Prostate gland (tissue), 2 donors: ENCODE results near the gene ADAMTSL1.

ENCODE experiments used
- POLR2AphosphoS5 ChIP-seq: sonication (generic); formaldehyde crosslinking; IDR thresholded peaks from one replicate; pipeline ENCODE4 v1.6.1; 2017; ENCODE audit warnings: antibody characterized with exemption
- TF ChIP-seq, protein P1 (sequence below), 4 experiments: fragments of 200-600 bp in 2 of 4; fragments of 450-650 bp in 2 of 4; sonication (generic) in 2 of 4; IDR thresholded peaks; 1 replicate in 3 of 4; 2 replicates in 1 of 4; pipeline ENCODE4 v1.5.1; 2016 to 2019; ENCODE audit warnings: antibody characterized with exemption in 4 of 4, mild to moderate bottlenecking in 2 of 4, moderate library complexity in 2 of 4

DNA sequence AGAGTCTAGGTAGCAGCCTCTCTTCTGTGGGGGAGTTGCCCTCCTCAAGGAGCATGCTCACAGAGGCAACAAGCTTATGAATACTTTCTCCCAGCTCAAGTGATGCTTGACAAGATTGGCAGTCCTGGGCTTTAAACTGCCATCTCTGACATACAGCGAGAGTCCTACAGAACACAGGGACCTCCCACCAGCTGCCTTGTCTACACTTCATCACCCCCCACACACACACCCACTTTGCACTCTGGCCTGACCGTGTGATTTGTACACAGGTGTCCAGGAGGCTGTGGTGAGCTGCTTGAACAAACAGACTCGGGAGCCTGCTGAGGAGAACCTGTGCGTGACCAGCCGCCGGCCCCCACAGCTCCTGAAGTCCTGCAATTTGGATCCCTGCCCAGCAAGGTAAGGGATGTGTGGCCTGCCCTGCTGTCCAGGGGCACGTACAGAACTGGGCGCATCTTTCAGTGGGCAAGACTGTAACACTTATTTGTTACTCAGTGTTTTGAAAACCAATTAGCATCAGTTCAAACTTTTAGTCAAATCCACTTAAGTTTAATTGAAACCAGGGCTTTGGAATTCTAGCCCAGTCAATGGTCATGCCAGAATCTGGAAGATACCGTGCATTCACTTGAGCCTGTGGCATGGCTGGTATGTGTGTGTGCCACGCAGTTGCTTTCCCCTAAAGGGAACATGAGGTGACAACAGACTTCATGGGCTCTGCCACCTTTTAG lies 247.5 kb downstream of the ADAMTSL1 start:
- TF ChIP-seq, protein P1, sequence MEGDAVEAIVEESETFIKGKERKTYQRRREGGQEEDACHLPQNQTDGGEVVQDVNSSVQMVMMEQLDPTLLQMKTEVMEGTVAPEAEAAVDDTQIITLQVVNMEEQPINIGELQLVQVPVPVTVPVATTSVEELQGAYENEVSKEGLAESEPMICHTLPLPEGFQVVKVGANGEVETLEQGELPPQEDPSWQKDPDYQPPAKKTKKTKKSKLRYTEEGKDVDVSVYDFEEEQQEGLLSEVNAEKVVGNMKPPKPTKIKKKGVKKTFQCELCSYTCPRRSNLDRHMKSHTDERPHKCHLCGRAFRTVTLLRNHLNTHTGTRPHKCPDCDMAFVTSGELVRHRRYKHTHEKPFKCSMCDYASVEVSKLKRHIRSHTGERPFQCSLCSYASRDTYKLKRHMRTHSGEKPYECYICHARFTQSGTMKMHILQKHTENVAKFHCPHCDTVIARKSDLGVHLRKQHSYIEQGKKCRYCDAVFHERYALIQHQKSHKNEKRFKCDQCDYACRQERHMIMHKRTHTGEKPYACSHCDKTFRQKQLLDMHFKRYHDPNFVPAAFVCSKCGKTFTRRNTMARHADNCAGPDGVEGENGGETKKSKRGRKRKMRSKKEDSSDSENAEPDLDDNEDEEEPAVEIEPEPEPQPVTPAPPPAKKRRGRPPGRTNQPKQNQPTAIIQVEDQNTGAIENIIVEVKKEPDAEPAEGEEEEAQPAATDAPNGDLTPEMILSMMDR (IDR thresholded peaks at IDR 0.05): no peak
- no peak for TF ChIP-seq POLR2AphosphoS5
